ENCODE measurements around the gene TAGLN2.

The TAGLN2 gene

GRCh38 chr1:159949123-159949522, 23.8 kb upstream of the TAGLN2 start:
- no peak for DNase-seq (ENCODE audit: low spot score)

- DNase-seq (ENCODE audit: low spot score) = no peak
Measured at GRCh38 chr1:159947942-159948341, 22.6 kb upstream of the TAGLN2 start.

GRCh38 chr1:159946242-159947187, 21.2 kb upstream of the TAGLN2 start:
- peak; percentile 20 for DNase-seq (ENCODE audit: low spot score)

- peak; percentile 72 for DNase-seq (ENCODE audit: low spot score)
Measured at GRCh38 chr1:159945483-159946241, 20.4 kb upstream of the TAGLN2 start, which contains the start of gene IGSF9. Gene IGSF9, minus strand, starts transcription at chr1:159945613. Its CDS starts 2,159 bp downstream, at chr1:159943454.

GRCh38 chr1:159944623-159945455, 19.5 kb upstream of the TAGLN2 start:
- no peak for DNase-seq (ENCODE audit: low spot score)

GRCh38 chr1:159943908-159944622, 18.8 kb upstream of the TAGLN2 start:
- DNase-seq (ENCODE audit: low spot score) = no peak

- no peak for DNase-seq (ENCODE audit: low spot score)
Measured at GRCh38 chr1:159943278-159943640, 18.0 kb upstream of the TAGLN2 start.

- DNase-seq (ENCODE audit: low spot score) = no peak
Measured at GRCh38 chr1:159942632-159943277, 17.4 kb upstream of the TAGLN2 start.

GRCh38 chr1:159941591-159942560, 16.6 kb upstream of the TAGLN2 start:
- no peak for DNase-seq (ENCODE audit: low spot score)

- no peak for DNase-seq (ENCODE audit: low spot score)
Measured at GRCh38 chr1:159941141-159941540, 15.8 kb upstream of the TAGLN2 start.

GRCh38 chr1:159940006-159940620, 14.8 kb upstream of the TAGLN2 start:
- peak; percentile 43 for DNase-seq (ENCODE audit: low spot score)

GRCh38 chr1:159939678-159940002, 14.3 kb upstream of the TAGLN2 start:
- DNase-seq (ENCODE audit: low spot score) = no peak

GRCh38 chr1:159938905-159939677, 13.8 kb upstream of the TAGLN2 start:
- no peak for DNase-seq (ENCODE audit: low spot score)

GRCh38 chr1:159938211-159938852, 13.0 kb upstream of the TAGLN2 start:
- DNase-seq (ENCODE audit: low spot score) = no peak

- DNase-seq (ENCODE audit: low spot score) = no peak
Measured at GRCh38 chr1:159937054-159937750, 11.9 kb upstream of the TAGLN2 start.

- peak; percentile 37 for DNase-seq (ENCODE audit: low spot score)
Measured at GRCh38 chr1:159936273-159936904, 11.1 kb upstream of the TAGLN2 start.

GRCh38 chr1:159935719-159936272, 10.5 kb upstream of the TAGLN2 start:
- no peak for DNase-seq (ENCODE audit: low spot score)
